ENCODE results near the gene TLCD5.

DNA sequence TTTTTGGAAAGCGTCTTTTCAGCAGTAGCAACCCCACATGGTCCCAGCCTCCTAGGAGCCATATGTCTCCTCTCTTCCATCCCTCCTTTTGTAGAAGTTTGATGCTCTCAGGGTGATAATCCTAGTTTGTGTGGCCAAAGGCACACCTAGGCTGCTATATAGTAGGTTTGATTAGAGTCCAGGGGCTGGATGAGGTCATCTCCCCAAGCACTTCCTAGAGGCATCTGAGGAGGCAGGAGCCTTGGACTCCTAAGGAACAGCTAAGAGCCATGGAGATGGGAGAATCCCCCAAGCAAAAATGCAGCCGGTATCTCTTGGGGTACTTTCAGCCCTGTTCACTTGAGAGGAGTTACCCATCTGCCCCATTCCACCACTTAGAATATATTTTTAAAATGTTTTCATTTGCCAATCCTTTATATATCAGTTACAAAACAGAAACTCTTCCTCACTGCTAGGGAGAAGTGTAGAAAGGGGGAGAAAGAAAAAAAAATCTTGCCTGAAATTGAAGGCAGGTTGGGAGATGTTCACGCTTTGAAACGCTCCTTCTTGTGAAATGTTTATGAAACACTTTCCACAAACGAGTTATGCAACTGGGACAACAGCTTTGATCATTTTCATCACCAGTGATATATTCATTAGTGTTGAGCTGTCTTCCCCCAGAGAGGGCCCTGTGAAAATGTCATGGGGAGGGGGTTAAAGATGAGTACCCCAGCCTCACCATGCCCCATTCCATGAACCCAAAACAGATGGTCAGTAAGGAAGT, 31.9 kb upstream of the TLCD5 start:
- TF ChIP-seq, protein P1, sequence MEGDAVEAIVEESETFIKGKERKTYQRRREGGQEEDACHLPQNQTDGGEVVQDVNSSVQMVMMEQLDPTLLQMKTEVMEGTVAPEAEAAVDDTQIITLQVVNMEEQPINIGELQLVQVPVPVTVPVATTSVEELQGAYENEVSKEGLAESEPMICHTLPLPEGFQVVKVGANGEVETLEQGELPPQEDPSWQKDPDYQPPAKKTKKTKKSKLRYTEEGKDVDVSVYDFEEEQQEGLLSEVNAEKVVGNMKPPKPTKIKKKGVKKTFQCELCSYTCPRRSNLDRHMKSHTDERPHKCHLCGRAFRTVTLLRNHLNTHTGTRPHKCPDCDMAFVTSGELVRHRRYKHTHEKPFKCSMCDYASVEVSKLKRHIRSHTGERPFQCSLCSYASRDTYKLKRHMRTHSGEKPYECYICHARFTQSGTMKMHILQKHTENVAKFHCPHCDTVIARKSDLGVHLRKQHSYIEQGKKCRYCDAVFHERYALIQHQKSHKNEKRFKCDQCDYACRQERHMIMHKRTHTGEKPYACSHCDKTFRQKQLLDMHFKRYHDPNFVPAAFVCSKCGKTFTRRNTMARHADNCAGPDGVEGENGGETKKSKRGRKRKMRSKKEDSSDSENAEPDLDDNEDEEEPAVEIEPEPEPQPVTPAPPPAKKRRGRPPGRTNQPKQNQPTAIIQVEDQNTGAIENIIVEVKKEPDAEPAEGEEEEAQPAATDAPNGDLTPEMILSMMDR (IDR thresholded peaks at IDR 0.05): no peak
- no peak for TF ChIP-seq POLR2A (IDR thresholded peaks at IDR 0.05)

Measured in tibial nerve (tissue), 3 donors.